ENCODE results near the gene TMEM53. TPM values are rescaled to one million over a fixed set of nuclear protein-coding genes. Genes with fewer than 3 reads are reported as not detected.

The TMEM53 gene
- total RNA-seq, 1 experiment from 2014 or later: 6.2 TPM

- Histone ChIP-seq H4K8ac (replicated peaks; ENCODE audit: insufficient read length, low read depth, low read length) (no peak overlapping the region), H4K91ac (ENCODE audit: insufficient read length, low read depth, low read length) (no peak overlapping the region), H3K18ac (ENCODE audit: insufficient read length, low read depth, low read length) (no peak overlapping the region), H3K9me3 (ENCODE audit: control insufficient read depth, low read depth, low read length) (no peaks in the 10 kb centered on the region), H3K79me1 (ENCODE audit: insufficient read depth, low read depth, low read length, poor library complexity, severe bottlenecking) (no peaks in the 10 kb centered on the region), H4K5ac (ENCODE audit: insufficient read length, low read depth, low read length) (no peak overlapping the region), H2BK5ac (ENCODE audit: insufficient read length, low read length) (no peak overlapping the region), H3K4me2 (ENCODE audit: insufficient read depth, insufficient read length, low read length) (no peak overlapping the region), H2BK12ac (ENCODE audit: insufficient read length, low read depth, low read length) (no peak overlapping the region), H3T11ph (ENCODE audit: low read length) (no peak overlapping the region), H3K79me2 (ENCODE audit: insufficient read depth, low read length) (no peaks in the 10 kb centered on the region), H3K4me1 (ENCODE audit: insufficient read depth, low read length) (no peaks in the 10 kb centered on the region), H3K9ac (ENCODE audit: extremely low read depth, insufficient read length, low read length) (no peak overlapping the region), H3K27me3 (ENCODE audit: insufficient read depth, low read length) (no peaks in the 10 kb centered on the region), H3K23ac (ENCODE audit: insufficient read length, low read depth, low read length) (no peak overlapping the region), H2BK20ac (ENCODE audit: low read depth, low read length, poor library complexity, severe bottlenecking) (no peak overlapping the region), H2BK15ac (ENCODE audit: low read depth, low read length) (no peak overlapping the region), H3K27ac (ENCODE audit: insufficient read length, low read depth, low read length) (no peak overlapping the region), H3K4ac (ENCODE audit: low read depth, low read length) (no peak overlapping the region), H3K14ac (ENCODE audit: insufficient read depth, low read length) (no peak overlapping the region), H2BK120ac (ENCODE audit: low read depth, low read length, poor library complexity, severe bottlenecking) (no peak overlapping the region), H3K23me2 (ENCODE audit: insufficient read length, low read depth, low read length, poor library complexity, severe bottlenecking) (no peaks in the 10 kb centered on the region), H4K20me1 (ENCODE audit: control insufficient read depth, insufficient read depth, insufficient read length) (no peaks in the 10 kb centered on the region), H2AK5ac (ENCODE audit: insufficient read length, low read length) (no peak overlapping the region), H2AFZ (ENCODE audit: low read length) (no peak overlapping the region), H3K56ac (ENCODE audit: insufficient read length, low read depth, low read length) (no peak overlapping the region)
- TF ChIP-seq CTCF (conservative IDR thresholded peaks at IDR 0.05): no peak
- no peak for DNase-seq
- peaks cover 3 to 7% of the 10 kb centered on the region in 2 experiments; a peak in 3 of 4 replicates for H3K4me1 Mint-ChIP-seq
- no peaks in the 10 kb centered on the region for H3K9me3 Mint-ChIP-seq
- no peaks in the 10 kb centered on the region for H3K36me3 Mint-ChIP-seq (ENCODE audit: insufficient read depth in 1 of 3, low read depth in 3 of 3)
- no peaks in the 10 kb centered on the region for H3K27me3 Mint-ChIP-seq (ENCODE audit: low read depth)
- H3K27ac Mint-ChIP-seq: no peak overlapping the region
- H3K4me3 Mint-ChIP-seq: no peak overlapping the region
- no CpG with 5 or more reads among the region's 5 CpGs for WGBS (ENCODE audit: extremely low coverage, insufficient read length, low lambda C conversion rate)
Measured at GRCh38 chr1:44719318-44719717, 45.0 kb upstream of the TMEM53 start.
